ENCODE data around the gene C1orf35. TPM values are rescaled to one million over a fixed set of nuclear protein-coding genes. Genes with fewer than 3 reads are reported as not detected.

C1orf35 gene
- total and polyA plus RNA-seq, 2 of the 8 experiments (the other 6 are each of a cell fraction or from before 2014, with no cell fraction given) = 18.6 to 19.9 TPM

DNA sequence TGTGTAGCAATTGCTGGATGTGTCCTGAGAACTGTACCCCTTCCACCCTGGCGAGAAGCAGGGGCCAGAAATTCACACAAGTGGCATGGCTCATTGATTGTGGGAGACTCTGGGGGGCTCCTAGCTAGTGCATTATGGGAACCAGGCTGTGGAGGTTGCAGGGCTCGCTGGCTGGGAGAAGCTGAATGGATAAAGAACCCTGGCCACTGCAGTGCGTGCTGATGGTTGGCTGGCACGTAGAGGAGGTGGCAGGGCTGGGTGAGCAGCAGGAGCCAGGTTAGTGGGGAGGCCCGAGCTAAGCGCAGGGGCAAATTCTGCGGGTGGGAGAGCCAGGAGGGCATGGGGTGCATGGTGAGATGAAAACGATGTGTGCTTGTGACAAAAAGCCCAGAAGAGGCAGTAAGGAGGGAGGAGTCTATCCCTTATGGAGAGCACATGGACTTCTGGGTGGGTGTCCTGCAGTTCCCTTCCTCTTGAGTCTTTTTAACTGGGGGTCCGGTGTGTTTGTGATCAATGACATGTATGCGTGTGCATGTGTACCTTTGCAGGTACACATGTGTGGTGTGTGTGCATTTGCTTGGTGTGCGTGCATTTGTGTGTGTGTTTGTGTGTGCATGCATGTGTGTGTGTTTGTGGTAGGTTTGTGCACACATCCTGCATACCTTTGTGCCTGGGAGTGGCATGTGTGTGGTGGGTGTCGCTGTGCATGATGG, 40.5 kb upstream of the C1orf35 start:
- Histone ChIP-seq H3K18ac (ENCODE audit: extremely low read depth, low read length) (no peak overlapping the region), H3K23ac (ENCODE audit: insufficient read length) (no peak overlapping the region), H3K4me2 (ENCODE audit: insufficient read depth in 1 of 2, low read depth in 2 of 2, low read length in 2 of 2) (no peak overlapping the region), H3K23me2 (ENCODE audit: low read depth, low read length) (peaks cover 5% of the 10 kb centered on the region; the same call in 1 of the 2 replicates), H3K27me3 (replicated peaks in 1 of 4; ENCODE audit: control insufficient read depth in 3 of 4, extremely low read depth in 1 of 4, insufficient read depth in 3 of 4, low read length in 3 of 4) (no peaks in the 10 kb centered on the region), H3K4ac (replicated peaks; ENCODE audit: insufficient read length, low read depth, low read length) (no peak overlapping the region), H3K79me2 (ENCODE audit: control insufficient read depth in 1 of 2, insufficient read depth in 2 of 2, low read length in 2 of 2) (peaks cover 0 to 43% of the 10 kb centered on the region in 2 experiments; a peak in 3 of 4 replicates), H4K20me1 (replicated peaks in 1 of 2; ENCODE audit: control insufficient read depth in 1 of 2, insufficient read depth in 2 of 2, low read length in 2 of 2) (peaks cover 8 to 28% of the 10 kb centered on the region in 2 experiments), H2BK15ac (ENCODE audit: low read length) (peak overlapping the region; percentile 46; the same call in 1 of the 2 replicates), H2AK5ac (ENCODE audit: low read depth, low read length) (no peak overlapping the region), H4K8ac (ENCODE audit: extremely low read depth, insufficient read depth, low read length) (no peak overlapping the region), H3K27ac (ENCODE audit: low read depth, low read length) (no peak overlapping the region), H2AFZ (ENCODE audit: low read length) (no peak overlapping the region), H2BK20ac (ENCODE audit: low read length) (no peak overlapping the region), H3K56ac (replicated peaks; ENCODE audit: insufficient read length, low read depth, low read length) (no peak overlapping the region), H2BK12ac (ENCODE audit: low read depth, low read length) (no peak overlapping the region), H3K4me3 (ENCODE audit: extremely low read depth in 1 of 4, insufficient read depth in 2 of 4, low read depth in 3 of 4, low read length in 4 of 4) (no peak overlapping the region), H3K9ac (replicated peaks in 1 of 4; ENCODE audit: extremely low read depth in 1 of 4, low read depth in 3 of 4, low read length in 3 of 4) (no peak overlapping the region), H3K36me3 (ENCODE audit: control insufficient read depth in 2 of 4, insufficient read depth in 4 of 4, low read length in 3 of 4) (no peaks in the 10 kb centered on the region), H4K5ac (ENCODE audit: insufficient read length, low read depth, low read length) (no peak overlapping the region), H4K91ac (replicated peaks; ENCODE audit: insufficient read length, low read length) (no peak overlapping the region), H3K14ac (ENCODE audit: insufficient read length) (no peak overlapping the region), H2BK120ac (replicated peaks; ENCODE audit: low read depth, low read length) (no peak overlapping the region), H3K4me1 (replicated peaks in 1 of 4; ENCODE audit: control insufficient read depth in 3 of 4, insufficient read depth in 4 of 4, low read length in 3 of 4) (peaks cover 0 to 10% (median 6%) of the 10 kb centered on the region in 4 experiments; a peak in 5 of 7 replicates), H3K9me3 (ENCODE audit: insufficient read depth in 2 of 2, low read depth in 1 of 2, low read length in 1 of 2) (no peaks in the 10 kb centered on the region), H2BK5ac (ENCODE audit: low read depth, low read length) (no peak overlapping the region), H3K79me1 (ENCODE audit: low read depth, low read length) (peaks cover 23% of the 10 kb centered on the region)
- ChIA-PET CTCF (ENCODE audit: partially characterized antibody) (interaction anchor here (0.7 to 1.8 kb wide), 8 partner anchors 10 to 139 kb away, joined by 3 to 12 read pairs (median 5); partner anchors contain the start of gene IBA57), POLR2A (ENCODE audit: partially characterized antibody) (interaction anchor here (0.6 to 1.8 kb wide), 5 partner anchors 20 to 77 kb away, joined by 3 to 7 read pairs (median 4); partner anchors contain the start of gene IBA57)
- FAIRE-seq (no peak), DNase-seq (ENCODE audit: low read depth in 1 of 2, low spot score in 2 of 2) (no peak)
- WGBS, 2 experiments (ENCODE audit: extremely low coverage in 1 of 2, insufficient coverage in 1 of 2, insufficient read length in 1 of 2, insufficient replicate concordance in 2 of 2, low coverage in 1 of 2, low lambda C conversion rate in 2 of 2, missing lambda C conversion rate in 1 of 2) = 89% methylated on average over 12 of the region's 12 CpGs; no CpG with 5 or more reads in 1 of the 2 experiments
- TF ChIP-seq RXRA (IDR thresholded peaks at IDR 0.05; ENCODE audit: insufficient read depth, low read depth, low read length) (no peak), RAD21 (IDR thresholded peaks at IDR 0.05 in 1 of 2, conservative IDR thresholded peaks at IDR 0.05 in 1 of 2; ENCODE audit: low read depth in 2 of 2, low read length in 2 of 2) (no peak)
- TF ChIP-seq, protein P1, sequence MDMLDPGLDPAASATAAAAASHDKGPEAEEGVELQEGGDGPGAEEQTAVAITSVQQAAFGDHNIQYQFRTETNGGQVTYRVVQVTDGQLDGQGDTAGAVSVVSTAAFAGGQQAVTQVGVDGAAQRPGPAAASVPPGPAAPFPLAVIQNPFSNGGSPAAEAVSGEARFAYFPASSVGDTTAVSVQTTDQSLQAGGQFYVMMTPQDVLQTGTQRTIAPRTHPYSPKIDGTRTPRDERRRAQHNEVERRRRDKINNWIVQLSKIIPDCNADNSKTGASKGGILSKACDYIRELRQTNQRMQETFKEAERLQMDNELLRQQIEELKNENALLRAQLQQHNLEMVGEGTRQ (IDR thresholded peaks at IDR 0.05; ENCODE audit: low read length) = no peak
